ENCODE results near the gene KMT5B.

- no peak for TF ChIP-seq CTCF (IDR thresholded peaks at IDR 0.05)
- TF ChIP-seq POLR2AphosphoS5 (IDR thresholded peaks at IDR 0.05) = no peak
Measured at GRCh38 chr11:68260484-68260883, 47.4 kb upstream of the KMT5B start.

Measured in gastroesophageal sphincter (tissue), 3 donors.